SU-DHL-6 (cell line): ENCODE measurements around the gene GNG7.

Experiments used
- H2AFZ ChIP-seq: fragments of 200-600 bp; sonication (generic); 2 replicates; pipeline ENCODE4 v1.6.1; 2014; ENCODE audit warnings: low read depth, mild to moderate bottlenecking, moderate library complexity, mixed read lengths, antibody characterized with exemption, low read length; ENCODE audit not compliant: severe bottlenecking
- H3F3A ChIP-seq: fragments of 200-600 bp; shearing (Covaris generic); 2 replicates; pipeline ENCODE4 v1.6.0; 2016; ENCODE audit warnings: antibody characterized with exemption, mild to moderate bottlenecking; ENCODE audit not compliant: insufficient read depth
- H3K27ac ChIP-seq: fragments of 200-600 bp; sonication (generic); 2 replicates; pipeline ENCODE4 v1.5.1; 2016; ENCODE audit warnings: low read depth, mild to moderate bottlenecking, low read length, moderate library complexity, mixed read lengths
- H3K27me3 ChIP-seq: fragments of 200-600 bp; sonication (generic), shearing (Covaris generic); 2 replicates; pipeline ENCODE4 v1.6.0; 2014; ENCODE audit warnings: mild to moderate bottlenecking, low read length
- H3K36me3 ChIP-seq: fragments of 200-600 bp; sonication (generic); 2 replicates; pipeline ENCODE4 v1.6.1; 2014; ENCODE audit warnings: mild to moderate bottlenecking, low read length, mixed read lengths
- H3K4me2 ChIP-seq: fragments of 300-600, 200-600 bp; shearing (Covaris generic), sonication (generic); 2 replicates; pipeline ENCODE4 v1.6.0; 2014; ENCODE audit warnings: low read length, low read depth, mild to moderate bottlenecking; ENCODE audit not compliant: poor library complexity, severe bottlenecking
- H3K4me3 ChIP-seq: fragments of 200-600 bp; sonication (generic); 2 replicates; pipeline ENCODE4 v1.5.1; 2014; ENCODE audit warnings: antibody characterized with exemption, low read length, mild to moderate bottlenecking, mixed read lengths; ENCODE audit not compliant: insufficient read depth, poor library complexity, severe bottlenecking
- H3K79me2 ChIP-seq: fragments of 200-600 bp; sonication (generic); 2 replicates; pipeline ENCODE4 v1.6.1; 2014; ENCODE audit warnings: mild to moderate bottlenecking, low read length, moderate library complexity; ENCODE audit not compliant: insufficient read depth
- H3K9ac ChIP-seq: fragments of 200-600 bp; sonication (generic); 2 replicates; pipeline ENCODE4 v1.7.0; 2014; ENCODE audit warnings: mild to moderate bottlenecking, low read length
- H3K9me2 ChIP-seq: fragments of 200-600 bp; sonication (generic); replicated peaks from 2 replicates; pipeline ENCODE4 v1.6.1; 2014; ENCODE audit warnings: low read length; ENCODE audit not compliant: insufficient read depth
- H3K9me3 ChIP-seq: fragments of 200-600 bp; sonication (generic); 2 replicates; pipeline ENCODE4 v1.6.1; 2014; ENCODE audit warnings: low read length, mixed read lengths; ENCODE audit not compliant: insufficient read depth
- H4K20me1 ChIP-seq: fragments of 200-600 bp; sonication (generic); 2 replicates; pipeline ENCODE4 v1.6.1; 2014; ENCODE audit warnings: low read depth, mild to moderate bottlenecking, antibody characterized with exemption, low read length, moderate library complexity, mixed read lengths
- EZH2phosphoT487 ChIP-seq: fragments of 200-600 bp; sonication (generic), shearing (Covaris generic); conservative IDR thresholded peaks from 2 replicates; pipeline ENCODE4 v1.6.1; 2018; ENCODE audit warnings: mild to moderate bottlenecking, antibody characterized with exemption, low read length, moderate library complexity, mixed read lengths
- TF ChIP-seq, protein P1 (sequence below): fragments of 200-600 bp; sonication (generic); IDR thresholded peaks from one replicate; pipeline ENCODE4 v1.5.1; 2017; ENCODE audit warnings: antibody characterized with exemption, mild to moderate bottlenecking, low read length, moderate library complexity; ENCODE audit not compliant: insufficient read depth, poor library complexity, severe bottlenecking

The GNG7 gene

DNA sequence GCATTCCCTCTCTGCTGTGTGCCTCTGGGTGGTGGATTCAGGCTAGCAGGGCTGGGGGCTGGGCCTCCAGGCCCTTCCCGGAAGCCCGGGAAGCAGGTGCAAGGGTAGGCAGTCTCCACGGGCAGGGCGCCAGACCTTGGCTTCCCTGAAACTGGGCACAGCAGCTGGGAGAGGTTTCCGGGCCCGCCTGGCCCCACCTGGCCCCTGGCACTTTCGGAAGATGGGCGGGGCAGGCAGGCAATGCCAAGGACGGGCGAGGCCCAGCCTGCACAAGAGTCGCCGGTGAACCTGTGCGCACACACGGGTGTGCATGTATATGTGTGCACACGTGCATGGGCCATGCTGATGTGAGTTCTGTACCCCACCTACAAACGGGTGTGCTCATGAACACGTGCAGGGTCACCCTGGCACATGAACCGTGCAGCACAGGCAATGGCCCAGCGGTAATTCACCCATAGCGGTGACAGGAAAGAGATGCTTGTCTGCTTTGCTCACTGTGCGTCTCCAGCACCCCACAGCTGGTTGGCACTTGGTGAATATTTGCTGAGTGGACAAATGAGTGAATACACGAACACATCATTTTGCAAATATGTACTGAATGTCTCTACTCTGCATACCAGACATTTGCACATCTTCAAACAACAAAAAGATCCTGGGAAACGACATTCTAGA lies 211.2 kb downstream of the GNG7 start:
- no peak overlapping the region for H3K4me3 ChIP-seq
- H3K9me3 ChIP-seq: no peaks in the 10 kb centered on the region
- peak overlapping the region; percentile 44 for H3K4me2 ChIP-seq
- H3K9me2 ChIP-seq: no peaks in the 10 kb centered on the region
- TF ChIP-seq, protein P1, sequence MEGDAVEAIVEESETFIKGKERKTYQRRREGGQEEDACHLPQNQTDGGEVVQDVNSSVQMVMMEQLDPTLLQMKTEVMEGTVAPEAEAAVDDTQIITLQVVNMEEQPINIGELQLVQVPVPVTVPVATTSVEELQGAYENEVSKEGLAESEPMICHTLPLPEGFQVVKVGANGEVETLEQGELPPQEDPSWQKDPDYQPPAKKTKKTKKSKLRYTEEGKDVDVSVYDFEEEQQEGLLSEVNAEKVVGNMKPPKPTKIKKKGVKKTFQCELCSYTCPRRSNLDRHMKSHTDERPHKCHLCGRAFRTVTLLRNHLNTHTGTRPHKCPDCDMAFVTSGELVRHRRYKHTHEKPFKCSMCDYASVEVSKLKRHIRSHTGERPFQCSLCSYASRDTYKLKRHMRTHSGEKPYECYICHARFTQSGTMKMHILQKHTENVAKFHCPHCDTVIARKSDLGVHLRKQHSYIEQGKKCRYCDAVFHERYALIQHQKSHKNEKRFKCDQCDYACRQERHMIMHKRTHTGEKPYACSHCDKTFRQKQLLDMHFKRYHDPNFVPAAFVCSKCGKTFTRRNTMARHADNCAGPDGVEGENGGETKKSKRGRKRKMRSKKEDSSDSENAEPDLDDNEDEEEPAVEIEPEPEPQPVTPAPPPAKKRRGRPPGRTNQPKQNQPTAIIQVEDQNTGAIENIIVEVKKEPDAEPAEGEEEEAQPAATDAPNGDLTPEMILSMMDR: no peak
- no peak for TF ChIP-seq EZH2phosphoT487
- no peaks in the 10 kb centered on the region for H3K79me2 ChIP-seq
- H3K9ac ChIP-seq: no peak overlapping the region
- no peak overlapping the region for H2AFZ ChIP-seq
- no peaks in the 10 kb centered on the region for H3K27me3 ChIP-seq
- H3F3A ChIP-seq: peaks cover 20% of the 10 kb centered on the region
- no peaks in the 10 kb centered on the region for H3K36me3 ChIP-seq
- no peaks in the 10 kb centered on the region for H4K20me1 ChIP-seq
- peak overlapping the region; percentile 73 for H3K27ac ChIP-seq

DNA sequence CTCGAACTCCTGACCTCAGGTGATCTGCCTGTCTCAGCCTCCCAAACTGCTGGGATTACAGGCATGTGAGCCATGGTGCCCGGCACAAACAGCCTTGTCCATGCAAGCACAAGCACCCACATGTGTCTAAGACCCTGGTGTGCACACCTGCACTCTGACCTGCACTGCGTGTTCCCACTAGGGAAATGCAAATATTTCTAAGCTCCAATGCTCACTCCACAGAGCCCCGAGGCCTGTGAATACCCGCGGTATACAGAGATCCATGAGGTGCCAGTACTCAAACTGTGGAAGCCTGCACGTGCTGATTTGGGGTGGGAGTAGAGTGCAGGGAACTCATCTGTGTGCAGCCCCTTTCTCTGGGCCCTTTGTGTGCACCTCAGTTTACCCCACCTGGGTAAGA lies 211.8 kb downstream of the GNG7 start:
- TF ChIP-seq, protein P1: no peak
- no peak for TF ChIP-seq EZH2phosphoT487
- H3K36me3 ChIP-seq: no peaks in the 10 kb centered on the region
- H2AFZ ChIP-seq: no peak overlapping the region
- peak overlapping the region; percentile 73 for H3K27ac ChIP-seq
- no peak overlapping the region for H3K9ac ChIP-seq
- no peaks in the 10 kb centered on the region for H4K20me1 ChIP-seq
- no peaks in the 10 kb centered on the region for H3K27me3 ChIP-seq
- no peaks in the 10 kb centered on the region for H3K9me3 ChIP-seq
- H3K4me3 ChIP-seq: no peak overlapping the region
- H3F3A ChIP-seq: peaks cover 20% of the 10 kb centered on the region
- H3K79me2 ChIP-seq: no peaks in the 10 kb centered on the region
- H3K4me2 ChIP-seq: peak overlapping the region; percentile 44
- H3K9me2 ChIP-seq: no peaks in the 10 kb centered on the region

DNA sequence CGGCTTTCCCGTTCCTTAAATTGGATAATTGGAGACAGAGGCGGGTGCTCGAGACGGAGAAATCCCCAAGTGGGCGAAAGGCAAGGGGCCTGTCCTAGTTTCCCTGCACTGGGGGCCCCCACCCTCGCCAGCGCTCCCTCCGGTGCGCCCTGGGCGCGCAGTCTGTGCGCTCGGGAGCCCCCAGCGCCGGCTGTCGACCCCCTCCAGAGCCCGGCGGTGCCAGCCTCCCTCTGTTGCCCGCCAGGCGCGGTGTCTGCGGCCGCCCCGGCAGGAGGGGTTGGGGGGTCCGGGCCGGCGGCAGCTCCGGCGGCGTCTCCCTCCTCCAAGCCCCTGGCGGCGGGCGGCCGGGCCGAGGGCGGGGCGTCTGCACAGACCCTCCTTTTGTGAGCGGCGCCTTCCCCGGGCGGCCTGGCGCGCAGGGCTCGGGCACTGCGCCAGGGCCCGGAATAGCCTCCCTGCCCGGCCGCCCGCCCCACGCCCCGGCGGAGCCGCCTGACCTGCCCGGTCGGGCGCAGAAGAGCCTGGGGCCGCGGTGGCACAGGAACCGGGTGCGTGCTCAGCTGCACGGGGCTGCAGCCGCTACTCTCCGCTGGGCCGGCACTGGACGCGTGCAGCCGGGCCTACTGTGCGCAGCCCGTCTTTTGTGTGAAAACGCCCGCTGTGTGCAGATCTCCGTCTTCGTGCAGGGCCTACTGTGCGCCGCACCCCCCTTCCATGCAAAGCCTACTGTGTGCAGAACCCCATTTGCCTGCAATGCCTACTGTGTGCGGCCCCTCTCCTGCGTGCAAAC lies 213.4 kb downstream of the GNG7 start:
- Histone ChIP-seq H3K9me3 (peaks cover 6% of the 10 kb centered on the region; the same call in 1 of the 2 replicates), H3K9ac (no peak overlapping the region), H3K27me3 (no peaks in the 10 kb centered on the region), H3K9me2 (no peaks in the 10 kb centered on the region), H2AFZ (no peak overlapping the region), H3F3A (peaks cover 20% of the 10 kb centered on the region), H3K36me3 (no peaks in the 10 kb centered on the region), H3K4me2 (no peak overlapping the region), H3K4me3 (no peak overlapping the region), H3K79me2 (no peaks in the 10 kb centered on the region), H4K20me1 (no peaks in the 10 kb centered on the region), H3K27ac (no peak overlapping the region)
- TF ChIP-seq, protein P1: no peak
- no peak for TF ChIP-seq EZH2phosphoT487
